Common myeloid progenitor, CD34-positive (primary cell): ENCODE results near the gene TMEM273.

ENCODE experiments used
- CTCF ChIA-PET: fragments of 350-600 bp; sonication (Branson Sonifier 250); formaldehyde crosslinking; loops from one replicate; lab custom pipeline; 2021; ENCODE audit warnings: antibody characterized with exemption; lab: Charles Lee
- POLR2A ChIA-PET: fragments of 350-600 bp; sonication (Branson Sonifier 250); formaldehyde crosslinking; loops from one replicate; lab custom pipeline; 2021; ENCODE audit warnings: antibody characterized with exemption; lab: Charles Lee
- DNase-seq, 3 donors: peaks; one replicate each; pipeline versions ENCODE4 v3.0.0 to v3.0.0-alpha.2; 2013
- H3K27ac ChIP-seq, 2 experiments: 1 replicate in 1 of 2; 2 replicates in 1 of 2; pipeline ENCODE4 v1.7.0; 2013; ENCODE audit warnings: inconsistent platforms in 2 of 2, low read length in 2 of 2, mild to moderate bottlenecking in 2 of 2, low read depth in 1 of 2, moderate library complexity in 1 of 2; ENCODE audit not compliant: severe bottlenecking in 2 of 2, insufficient read depth in 1 of 2, poor library complexity in 1 of 2
- H3K27me3 ChIP-seq, 5 experiments: replicated peaks in 2 of 5; 1 replicate in 3 of 5; 2 replicates in 2 of 5; pipeline versions ENCODE4 v1.6.1 to v1.7.0; 2013; ENCODE audit warnings: low read length in 4 of 5, mild to moderate bottlenecking in 2 of 5, moderate library complexity in 2 of 5, inconsistent platforms in 1 of 5; ENCODE audit not compliant: insufficient read depth in 5 of 5, control insufficient read depth in 4 of 5
- H3K36me3 ChIP-seq, 4 experiments: 1 replicate in 2 of 4; 2 replicates in 2 of 4; pipeline versions ENCODE4 v1.6.1 to v1.7.0; 2013; ENCODE audit warnings: low read length in 3 of 4, control low read depth in 1 of 4, mild to moderate bottlenecking in 1 of 4; ENCODE audit not compliant: control insufficient read depth in 4 of 4, insufficient read depth in 4 of 4
- H3K4me1 ChIP-seq, 4 experiments: 1 replicate in 3 of 4; 2 replicates in 1 of 4; pipeline versions ENCODE4 v1.6.1 to v1.7.1; 2013; ENCODE audit warnings: low read length in 3 of 4, mild to moderate bottlenecking in 3 of 4, control low read depth in 1 of 4, inconsistent platforms in 1 of 4, moderate library complexity in 1 of 4; ENCODE audit not compliant: control insufficient read depth in 4 of 4, insufficient read depth in 4 of 4; ENCODE audit errors: control extremely low read depth in 1 of 4
- H3K4me3 ChIP-seq, 7 experiments: 1 replicate in 4 of 7; 2 replicates in 3 of 7; pipeline versions ENCODE4 v1.5.1 to v1.7.0; 2013; ENCODE audit warnings: mild to moderate bottlenecking in 7 of 7, low read length in 6 of 7, moderate library complexity in 6 of 7, inconsistent platforms in 2 of 7, low read depth in 2 of 7, control low read depth in 1 of 7; ENCODE audit not compliant: insufficient read depth in 4 of 7, control insufficient read depth in 1 of 7; ENCODE audit errors: extremely low read depth in 1 of 7
- H3K9me3 ChIP-seq, 5 experiments: 1 replicate in 4 of 5; 2 replicates in 1 of 5; pipeline versions ENCODE4 v1.6.1 to v1.7.1; 2013; ENCODE audit warnings: low read length in 4 of 5, mild to moderate bottlenecking in 2 of 5, inconsistent platforms in 1 of 5, low read depth in 1 of 5, moderate library complexity in 1 of 5; ENCODE audit not compliant: control insufficient read depth in 4 of 5, insufficient read depth in 2 of 5; ENCODE audit errors: control extremely low read depth in 1 of 5
- WGBS: methylation state at CpG from one replicate; pipeline ENCODE4 v1.1.5; 2013; ENCODE audit not compliant: insufficient coverage; 5-methylcytosine and 5-hydroxymethylcytosine counted together

Gene TMEM273

DNA sequence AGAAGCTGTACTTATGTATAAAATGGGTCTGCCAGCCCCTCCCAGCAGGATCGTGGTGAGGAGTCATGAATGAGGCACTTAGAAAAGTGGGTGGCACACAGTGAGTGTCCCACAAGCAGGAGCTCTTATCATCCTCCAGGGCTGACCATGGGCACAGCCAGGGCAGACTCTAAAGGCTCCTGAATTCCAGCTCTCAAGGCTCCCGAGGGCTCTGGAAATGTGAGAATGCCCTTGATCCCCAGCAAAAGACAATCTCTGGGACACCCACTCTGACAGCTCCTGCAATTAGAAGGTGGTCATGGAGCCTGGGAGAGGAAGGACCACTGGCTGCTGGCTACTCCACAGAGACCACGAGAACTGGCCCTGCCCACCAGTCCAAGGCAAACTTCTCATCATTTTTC, 74.5 kb downstream of the TMEM273 start:
- no peak overlapping the region for H3K27ac ChIP-seq
- no peaks in the 10 kb centered on the region for H3K9me3 ChIP-seq
- no peak overlapping the region for H3K4me3 ChIP-seq
- CTCF ChIA-PET = interaction anchor here (1.1 to 2.3 kb wide), 2 partner anchors 10 to 33 kb away, joined by 5 to 8 read pairs; no protein-coding TSS in a partner anchor
- POLR2A ChIA-PET = no interaction called here
- H3K36me3 ChIP-seq = no peaks in the 10 kb centered on the region
- H3K4me1 ChIP-seq = peaks cover 0 to 9% (median 4%) of the 10 kb centered on the region in 4 experiments
- peak in 2 of 3 donors; percentile 8 for DNase-seq
- peaks cover 0 to 21% (median 9%) of the 10 kb centered on the region in 5 experiments for H3K27me3 ChIP-seq
- 97% methylated on average over 3 of the region's 3 CpGs for WGBS

DNA sequence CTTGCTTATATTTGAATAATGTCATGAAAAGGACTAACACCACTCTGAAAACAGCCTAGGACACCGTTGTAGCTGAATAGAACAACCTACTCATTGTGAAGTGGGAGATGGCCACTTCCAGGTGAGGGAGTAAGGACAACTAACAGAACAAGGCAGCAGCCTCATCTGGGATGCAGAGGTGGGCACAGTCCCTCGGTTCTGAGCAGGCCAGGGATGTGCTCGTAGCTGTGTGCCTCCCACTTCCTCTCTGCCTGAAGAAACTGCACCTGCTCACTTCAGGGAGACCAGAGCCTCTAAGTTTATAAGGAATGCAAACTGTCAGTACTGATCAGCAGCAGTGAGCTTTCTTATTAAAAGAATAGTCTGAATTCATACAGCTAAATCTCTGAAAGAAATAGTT, 75.3 kb downstream of the TMEM273 start:
- Histone ChIP-seq H3K4me1 (peaks cover 0 to 9% (median 4%) of the 10 kb centered on the region in 4 experiments), H3K9me3 (no peaks in the 10 kb centered on the region), H3K27ac (no peak overlapping the region), H3K4me3 (no peak overlapping the region), H3K36me3 (no peaks in the 10 kb centered on the region), H3K27me3 (peaks cover 0 to 21% (median 9%) of the 10 kb centered on the region in 5 experiments)
- ChIA-PET POLR2A (no interaction called here), CTCF (interaction anchor here (1.1 to 2.3 kb wide), 2 partner anchors 9 to 32 kb away, joined by 5 to 8 read pairs; no protein-coding TSS in a partner anchor)
- no peak for DNase-seq
- 61% methylated on average over 3 of the region's 3 CpGs for WGBS

DNA sequence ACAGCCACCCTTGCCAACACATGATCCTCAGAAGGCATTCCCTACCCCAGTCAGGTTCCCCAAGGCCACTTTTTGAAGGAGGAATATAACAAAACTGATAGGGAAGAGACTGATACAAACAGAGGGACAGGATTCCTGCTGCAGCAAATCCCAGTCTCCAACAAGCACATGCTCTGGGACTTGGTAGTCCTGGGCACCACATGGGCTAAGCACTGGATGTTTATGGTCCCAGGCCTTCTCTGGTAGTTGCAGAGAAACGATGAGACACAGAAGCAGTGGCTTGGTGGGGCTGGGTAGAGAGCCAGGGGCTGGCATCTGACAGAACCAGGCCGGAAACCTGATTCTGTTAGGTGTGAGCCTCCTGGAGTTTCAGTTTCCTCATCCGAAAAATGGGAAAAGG, 76.1 kb downstream of the TMEM273 start:
- ChIA-PET POLR2A (no interaction called here), CTCF (no interaction called here)
- DNase-seq = no peak
- Histone ChIP-seq H3K9me3 (no peaks in the 10 kb centered on the region), H3K27ac (no peak overlapping the region), H3K36me3 (no peaks in the 10 kb centered on the region), H3K27me3 (peaks cover 0 to 21% (median 8%) of the 10 kb centered on the region in 5 experiments), H3K4me1 (peaks cover 0 to 9% (median 4%) of the 10 kb centered on the region in 4 experiments), H3K4me3 (no peak overlapping the region)
- 94% methylated on average over 2 of the region's 3 CpGs for WGBS

DNA sequence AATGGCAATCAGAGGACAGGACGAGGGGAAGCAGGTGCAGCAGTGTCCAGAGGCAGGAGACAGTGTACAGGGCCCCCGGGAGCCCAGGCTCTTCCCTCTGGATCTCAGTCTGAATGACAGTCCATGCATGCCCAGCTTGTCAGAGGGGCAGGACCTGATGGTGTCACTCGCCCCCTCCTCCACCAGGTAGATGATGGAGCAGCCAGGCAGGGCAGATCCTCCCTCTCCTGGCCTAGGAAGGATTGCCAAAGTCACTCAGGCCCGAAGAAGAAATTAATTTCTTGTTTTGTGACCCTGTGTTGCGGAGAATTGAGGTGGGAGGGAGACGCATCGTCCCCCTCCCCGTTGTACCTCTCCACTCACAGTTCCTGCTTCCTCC, 76.9 kb downstream of the TMEM273 start:
- peaks cover 0 to 21% (median 7%) of the 10 kb centered on the region in 5 experiments for H3K27me3 ChIP-seq

DNA sequence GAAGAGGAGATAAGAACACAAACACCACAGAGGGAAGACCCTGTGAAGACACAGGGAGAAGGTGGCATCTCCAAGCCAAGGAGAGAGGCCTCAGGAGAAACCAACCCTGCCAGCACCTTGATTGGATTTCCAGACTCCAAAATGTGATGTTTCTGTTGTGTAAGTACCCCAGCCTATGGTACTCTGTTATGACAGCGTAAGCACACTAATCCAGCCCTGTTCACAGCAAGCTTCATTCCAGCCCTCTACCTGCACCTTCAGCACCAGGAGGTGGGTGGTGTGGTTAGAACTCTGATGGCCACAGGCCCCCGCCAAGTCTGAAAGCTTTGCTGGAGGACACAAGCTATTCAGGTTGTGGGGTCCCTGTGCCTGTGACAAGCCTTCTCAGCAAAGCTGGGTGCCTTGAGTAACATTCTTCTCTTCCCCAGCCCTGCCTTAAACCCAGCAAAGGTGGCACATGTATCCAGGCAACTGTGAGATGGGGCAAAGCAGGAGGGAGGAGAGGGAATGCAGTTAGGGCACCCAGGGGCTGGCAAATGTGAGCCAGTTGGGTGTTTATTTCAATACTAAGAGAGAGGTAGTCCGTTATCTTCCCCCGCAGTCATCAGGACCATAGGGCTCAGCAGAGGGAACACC, 77.4 kb downstream of the TMEM273 start:
- Histone ChIP-seq H3K4me1 (peaks cover 0 to 10% (median 4%) of the 10 kb centered on the region in 4 experiments), H3K27ac (no peak overlapping the region), H3K27me3 (peaks cover 0 to 19% (median 7%) of the 10 kb centered on the region in 5 experiments), H3K9me3 (no peaks in the 10 kb centered on the region), H3K4me3 (no peak overlapping the region), H3K36me3 (no peaks in the 10 kb centered on the region)
- ChIA-PET POLR2A (no interaction called here), CTCF (interaction anchor here (1.2 kb wide), 1 partner anchor 51 kb away, joined by 3 read pairs; no protein-coding TSS in a partner anchor)
- no peak for DNase-seq
- 100% methylated on average over 3 of the region's 4 CpGs for WGBS

More for the DNA sequence above, 76.9 kb downstream of the TMEM273 start:
- Histone ChIP-seq H3K9me3 (no peaks in the 10 kb centered on the region), H3K4me1 (peaks cover 0 to 12% (median 4%) of the 10 kb centered on the region in 4 experiments), H3K36me3 (no peaks in the 10 kb centered on the region), H3K27ac (no peak overlapping the region), H3K4me3 (no peak overlapping the region)
- WGBS = 91% methylated on average over 3 of the region's 8 CpGs
- CTCF ChIA-PET = interaction anchor here (1.2 kb wide), 1 partner anchor 51 kb away, joined by 3 read pairs; no protein-coding TSS in a partner anchor
- DNase-seq = no peak
- POLR2A ChIA-PET = no interaction called here

DNA sequence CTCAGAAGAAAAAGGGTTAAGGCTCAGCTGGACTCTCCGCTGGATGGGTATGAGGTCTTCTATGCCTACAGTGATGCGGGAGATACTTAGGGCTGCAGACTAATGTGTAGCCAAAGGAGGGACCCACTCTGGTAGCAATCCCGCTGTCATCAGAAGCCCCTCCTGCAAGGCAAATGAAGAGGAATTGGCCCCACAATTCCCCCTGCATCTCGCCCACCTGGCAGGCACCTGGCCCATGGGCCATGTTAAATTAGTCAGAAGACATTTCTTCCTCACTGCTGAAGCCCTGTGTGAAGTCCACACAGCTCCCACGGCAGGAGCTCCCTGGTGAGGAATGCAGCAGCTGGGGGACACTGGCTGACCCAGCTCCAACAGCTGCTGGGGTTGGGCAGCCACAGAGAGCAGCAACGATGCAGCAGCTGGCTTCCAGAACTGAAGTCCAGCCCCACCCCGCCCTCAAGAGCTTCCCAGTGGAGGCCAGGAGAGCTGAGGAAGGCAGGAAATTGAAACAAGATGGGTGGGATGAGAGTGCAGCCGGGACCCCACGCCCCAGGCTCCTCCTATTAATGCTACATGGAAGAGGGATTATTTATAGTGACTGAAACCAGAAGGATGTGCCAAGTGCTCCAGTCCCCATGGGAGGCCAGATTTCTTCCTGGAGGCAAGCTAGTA, 78.4 kb downstream of the TMEM273 start:
- Histone ChIP-seq H3K4me1 (peaks cover 0 to 5% (median 2%) of the 10 kb centered on the region in 4 experiments), H3K27ac (no peak overlapping the region), H3K4me3 (no peak overlapping the region), H3K9me3 (no peaks in the 10 kb centered on the region), H3K36me3 (no peaks in the 10 kb centered on the region), H3K27me3 (peaks cover 0 to 13% (median 5%) of the 10 kb centered on the region in 5 experiments)
- POLR2A ChIA-PET = no interaction called here
- WGBS = 91% methylated on average over 9 of the region's 9 CpGs
- CTCF ChIA-PET = interaction anchor here (1.2 kb wide), 1 partner anchor 52 kb away, joined by 3 read pairs; no protein-coding TSS in a partner anchor
- no peak for DNase-seq

DNA sequence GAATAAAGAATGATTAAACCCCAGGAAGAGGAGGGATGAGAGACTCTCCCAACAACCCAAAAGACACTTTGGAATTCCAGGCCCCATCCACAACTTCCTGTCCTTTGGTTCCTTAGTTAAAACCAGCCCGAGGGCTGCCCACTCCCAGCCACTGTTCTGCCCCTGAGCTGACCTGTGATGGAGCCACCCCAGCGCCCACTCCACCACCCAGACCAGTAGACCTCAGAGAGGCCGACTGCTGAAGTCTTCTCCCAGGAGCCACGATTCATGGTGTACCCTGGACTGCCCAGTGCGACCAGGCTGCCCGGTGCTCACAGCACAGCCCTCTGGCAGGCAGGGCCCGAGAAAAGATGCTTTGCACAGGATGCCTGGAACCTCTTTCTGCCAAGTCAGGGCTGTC, 79.5 kb downstream of the TMEM273 start:
- no peaks in the 10 kb centered on the region for H3K36me3 ChIP-seq
- DNase-seq = no peak
- peaks cover 0 to 5% (median 0%) of the 10 kb centered on the region in 5 experiments for H3K27me3 ChIP-seq
- no peaks in the 10 kb centered on the region for H3K9me3 ChIP-seq
- no peak overlapping the region for H3K4me3 ChIP-seq
- peaks cover 0 to 3% (median 0%) of the 10 kb centered on the region in 4 experiments for H3K4me1 ChIP-seq
- no peak overlapping the region for H3K27ac ChIP-seq
- POLR2A ChIA-PET = no interaction called here
- CTCF ChIA-PET = interaction anchor here (0.9 kb wide), 1 partner anchor 28 kb away, joined by 3 read pairs; no protein-coding TSS in a partner anchor
- WGBS = 94% methylated on average over 5 of the region's 7 CpGs
